Endodermal cell (in vitro differentiated cells): Measurements from ENCODE around the gene SYCP3. TPM values are rescaled to one million over a fixed set of nuclear protein-coding genes. Genes with fewer than 3 reads are reported as not detected.

Source experiments
- DNase-seq: peaks from one replicate; pipeline ENCODE4 v3.0.0-alpha.2; 2017
- H3K27ac ChIP-seq: 2 replicates; pipeline ENCODE4 v1.5.1; 2013; ENCODE audit warnings: mild to moderate bottlenecking, low read depth, low read length, moderate library complexity
- H3K27me3 ChIP-seq: 2 replicates; pipeline ENCODE4 v1.6.1; 2013; ENCODE audit warnings: mild to moderate bottlenecking, low read length, moderate library complexity; ENCODE audit not compliant: insufficient read depth, control insufficient read depth, poor library complexity, severe bottlenecking
- H3K36me3 ChIP-seq: 2 replicates; pipeline ENCODE4 v1.7.0; 2013; ENCODE audit warnings: mild to moderate bottlenecking, low read length, moderate library complexity; ENCODE audit not compliant: control insufficient read depth, insufficient read depth
- H3K4me1 ChIP-seq: one replicate; pipeline ENCODE4 v1.7.0; 2013; ENCODE audit warnings: low read length; ENCODE audit not compliant: control insufficient read depth, insufficient read depth
- H3K4me3 ChIP-seq: 2 replicates; pipeline ENCODE4 v1.5.1; 2013; ENCODE audit warnings: mild to moderate bottlenecking, low read length, moderate library complexity
- H3K9ac ChIP-seq: 2 replicates; pipeline ENCODE4 v1.6.1; 2013; ENCODE audit warnings: mild to moderate bottlenecking, low read length, moderate library complexity; ENCODE audit not compliant: poor library complexity, severe bottlenecking; ENCODE audit errors: extremely low read depth
- H3K9me3 ChIP-seq: 2 replicates; pipeline ENCODE4 v1.6.1; 2013; ENCODE audit warnings: mild to moderate bottlenecking, low read length, moderate library complexity; ENCODE audit not compliant: control insufficient read depth
- H3K27ac Mint-ChIP-seq: 2 replicates; pipeline ENCODE4 v1.8.0; 2020; ENCODE audit warnings: mixed read lengths
- H3K27me3 Mint-ChIP-seq: 2 replicates; pipeline ENCODE4 v1.8.0; 2021; ENCODE audit warnings: mild to moderate bottlenecking, mixed read lengths; ENCODE audit not compliant: insufficient read depth
- H3K36me3 Mint-ChIP-seq: 2 replicates; pipeline ENCODE4 v1.8.0; 2020; ENCODE audit warnings: low read depth, mixed read lengths
- H3K4me1 Mint-ChIP-seq: 2 replicates; pipeline ENCODE4 v1.8.0; 2020; ENCODE audit warnings: mixed read lengths
- H3K4me3 Mint-ChIP-seq: 2 replicates; pipeline ENCODE4 v1.8.0; 2020; ENCODE audit warnings: mild to moderate bottlenecking, moderate library complexity, mixed read lengths
- H3K9me3 Mint-ChIP-seq: 2 replicates; pipeline ENCODE4 v1.8.0; 2020; ENCODE audit warnings: mild to moderate bottlenecking, mixed read lengths
- CTCF ChIP-seq: fragments of 200-600 bp; sonication (generic); conservative IDR thresholded peaks from 2 replicates; pipeline ENCODE4 v1.5.0; 2021; ENCODE audit warnings: antibody characterized with exemption, mild to moderate bottlenecking
- WGBS, 2 experiments: methylation state at CpG; one replicate each; pipeline versions ENCODE4 v1.1.5 to v1.1.7; 2013; ENCODE audit warnings: missing lambda C conversion rate in 2 of 2, mixed read lengths in 1 of 2; ENCODE audit not compliant: insufficient coverage in 1 of 2, insufficient read length in 1 of 2; 5-methylcytosine and 5-hydroxymethylcytosine counted together
- total RNA-seq, 2 donors: library from RNA; stranded (reverse); fragmentation: NEBNext Ultra II Directional in 1 of 2; extraction: Animal tissue kit (Norgen Biotek cat#: 25700) in 1 of 2; gene quantifications; 2 replicates in 1 of 2; 3 replicates in 1 of 2; pipeline ENCODE4 v1.2.1, GENCODE V29; 2021

SYCP3 gene
- total RNA-seq, 2 donors from 2014 or later, result not detected

- Mint-ChIP-seq H3K4me1 (no peaks in the 10 kb centered on the region), H3K27me3 (no peaks in the 10 kb centered on the region), H3K4me3 (no peak overlapping the region), H3K36me3 (peaks cover 11% of the 10 kb centered on the region), H3K27ac (no peak overlapping the region), H3K9me3 (no peaks in the 10 kb centered on the region)
- WGBS, 2 experiments, result 80% methylated on average over 1 of the region's 2 CpGs; no CpG with 5 or more reads in 1 of the 2 experiments
- no peak for DNase-seq
- no peak overlapping the region for H3K27ac ChIP-seq
- no peaks in the 10 kb centered on the region for H3K4me1 ChIP-seq
- no peaks in the 10 kb centered on the region for H3K9me3 ChIP-seq
- TF ChIP-seq CTCF, result no peak
- H3K4me3 ChIP-seq, result no peak overlapping the region
- peaks cover 7% of the 10 kb centered on the region for H3K36me3 ChIP-seq
- no peak overlapping the region for H3K9ac ChIP-seq
- H3K27me3 ChIP-seq, result no peaks in the 10 kb centered on the region
These were observed 44.6 kb upstream of the SYCP3 start for GRCh38 chr12:101783838-101784237.

- H3K4me3 ChIP-seq, result no peak overlapping the region
- H3K27me3 Mint-ChIP-seq, result no peaks in the 10 kb centered on the region
- H3K27ac ChIP-seq, result no peak overlapping the region
- DNase-seq, result no peak
- H3K4me1 Mint-ChIP-seq, result no peaks in the 10 kb centered on the region
- H3K9me3 ChIP-seq, result no peaks in the 10 kb centered on the region
- no peak overlapping the region for H3K27ac Mint-ChIP-seq
- H3K36me3 ChIP-seq, result peaks cover 7% of the 10 kb centered on the region
- peaks cover 11% of the 10 kb centered on the region for H3K36me3 Mint-ChIP-seq
- 89 to 97% methylated on average over 2 of the region's 2 CpGs for WGBS, 2 experiments
- TF ChIP-seq CTCF, result no peak
- H3K4me1 ChIP-seq, result no peaks in the 10 kb centered on the region
- no peaks in the 10 kb centered on the region for H3K27me3 ChIP-seq
- no peaks in the 10 kb centered on the region for H3K9me3 Mint-ChIP-seq
- no peak overlapping the region for H3K4me3 Mint-ChIP-seq
- no peak overlapping the region for H3K9ac ChIP-seq
These were observed 43.9 kb upstream of the SYCP3 start for GRCh38 chr12:101783150-101783549.

- Mint-ChIP-seq H3K27me3 (no peaks in the 10 kb centered on the region), H3K4me3 (no peak overlapping the region), H3K27ac (peak overlapping the region; percentile 13), H3K9me3 (no peaks in the 10 kb centered on the region), H3K36me3 (peaks cover 9% of the 10 kb centered on the region), H3K4me1 (no peaks in the 10 kb centered on the region)
- no peaks in the 10 kb centered on the region for H3K9me3 ChIP-seq
- H3K36me3 ChIP-seq, result peaks cover 7% of the 10 kb centered on the region
- no peak for DNase-seq
- 98 to 99% methylated on average over 3 of the region's 3 CpGs for WGBS, 2 experiments
- H3K4me3 ChIP-seq, result no peak overlapping the region
- H3K27me3 ChIP-seq, result no peaks in the 10 kb centered on the region
- H3K4me1 ChIP-seq, result no peaks in the 10 kb centered on the region
- H3K9ac ChIP-seq, result no peak overlapping the region
- no peak for TF ChIP-seq CTCF
- no peak overlapping the region for H3K27ac ChIP-seq
These were observed 43.0 kb upstream of the SYCP3 start for GRCh38 chr12:101782273-101782731.
